ENCODE data around the gene OR2A2.

The OR2A2 gene

GRCh38 chr7:144144426-144144825 lies 35.0 kb downstream of the OR2A2 start:
- FAIRE-seq, result no peak

- no peak for FAIRE-seq
Measured at GRCh38 chr7:144148224-144148827, 38.9 kb downstream of the OR2A2 start.

GRCh38 chr7:144158861-144159260 lies 49.5 kb downstream of the OR2A2 start:
- no peak for FAIRE-seq
